Stomach (tissue), 4 donors: ENCODE data around the gene TNFRSF25.

Experiments
- CTCF ChIP-seq, 7 experiments: fragments of 450-650 bp in 4 of 7; fragments of 200-600 bp in 3 of 7; sonication (generic) in 3 of 7; IDR thresholded peaks; one replicate each; pipeline ENCODE4 v1.5.1; 2016 to 2019; ENCODE audit warnings: antibody characterized with exemption in 7 of 7, control low read depth in 2 of 7, mild to moderate bottlenecking in 1 of 7
- EP300 ChIP-seq: sonication (generic); formaldehyde crosslinking; IDR thresholded peaks from one replicate; pipeline ENCODE4 v1.6.1; 2017; ENCODE audit warnings: antibody characterized with exemption
- POLR2A ChIP-seq, 4 donors: fragments of 450-650 bp; IDR thresholded peaks; one replicate each; pipeline ENCODE4 v1.6.1; 2016; ENCODE audit warnings: antibody characterized with exemption in 4 of 4, control low read depth in 2 of 4, mild to moderate bottlenecking in 1 of 4, moderate library complexity in 1 of 4

DNA sequence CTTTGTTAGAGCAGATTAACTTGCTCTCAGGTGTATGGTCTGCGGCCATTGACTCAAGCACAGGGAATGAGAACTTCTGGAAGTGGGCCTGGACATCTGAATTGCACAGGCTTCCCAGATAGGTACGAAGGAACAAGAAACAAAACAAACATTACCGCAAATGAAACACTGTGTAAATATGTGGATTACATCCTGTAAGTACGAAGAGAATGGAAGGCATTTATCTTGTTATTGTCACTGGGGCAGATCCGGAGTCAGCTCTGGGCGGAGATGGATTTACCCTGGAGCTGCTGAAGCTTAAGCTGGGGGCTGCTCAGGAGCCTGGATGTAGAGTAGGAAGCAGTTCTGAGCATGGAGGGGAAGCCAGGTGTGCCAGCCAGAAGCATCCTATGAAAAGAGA, 53.1 kb downstream of the TNFRSF25 start:
- TF ChIP-seq CTCF (IDR thresholded peaks at IDR 0.05) (no peak), POLR2A (IDR thresholded peaks at IDR 0.05) (no peak), EP300 (no peak)
